HG03575 (cell line): ENCODE measurements around the gene FAM72B.
"Not testable (repeated sequence)": the region's sequence is repeated elsewhere in the genome, so short reads cannot be mapped to it uniquely, and the experiment has no call there.

Experiments used
- ATAC-seq: cut with Tn5 transposase; IDR thresholded peaks from one replicate; pipeline ENCODE4 v1.9.1; 2021; ENCODE audit not compliant: unreplicated experiment, insufficient number of reproducible peaks, low FRiP score; ENCODE audit errors: extremely low read depth

The FAM72B gene

GRCh38 chr1:121157609-121158008, 26.5 kb downstream of the FAM72B start:
- ATAC-seq = not testable (repeated sequence)

- ATAC-seq = not testable (repeated sequence)
Observed at GRCh38 chr1:121156958-121157603, 27.1 kb downstream of the FAM72B start.

- ATAC-seq = not testable (repeated sequence)
Observed at GRCh38 chr1:121155671-121156358, 28.3 kb downstream of the FAM72B start.

- ATAC-seq = not testable (repeated sequence)
Observed at GRCh38 chr1:121154811-121155210, 29.3 kb downstream of the FAM72B start.

GRCh38 chr1:121152788-121153187, 31.4 kb downstream of the FAM72B start:
- not testable (repeated sequence) for ATAC-seq

GRCh38 chr1:121151294-121151693, 32.8 kb downstream of the FAM72B start:
- not testable (repeated sequence) for ATAC-seq

GRCh38 chr1:121148489-121149190, 35.5 kb downstream of the FAM72B start:
- ATAC-seq = not testable (repeated sequence)

GRCh38 chr1:121140393-121140792, 43.7 kb downstream of the FAM72B start:
- ATAC-seq = not testable (repeated sequence)

GRCh38 chr1:121131494-121131893, 52.6 kb downstream of the FAM72B start:
- ATAC-seq = not testable (repeated sequence)

- not testable (repeated sequence) for ATAC-seq
Observed at GRCh38 chr1:121118480-121118824, 65.7 kb downstream of the FAM72B start.
